ENCODE results near the gene ABHD13.

ABHD13 gene

DNA sequence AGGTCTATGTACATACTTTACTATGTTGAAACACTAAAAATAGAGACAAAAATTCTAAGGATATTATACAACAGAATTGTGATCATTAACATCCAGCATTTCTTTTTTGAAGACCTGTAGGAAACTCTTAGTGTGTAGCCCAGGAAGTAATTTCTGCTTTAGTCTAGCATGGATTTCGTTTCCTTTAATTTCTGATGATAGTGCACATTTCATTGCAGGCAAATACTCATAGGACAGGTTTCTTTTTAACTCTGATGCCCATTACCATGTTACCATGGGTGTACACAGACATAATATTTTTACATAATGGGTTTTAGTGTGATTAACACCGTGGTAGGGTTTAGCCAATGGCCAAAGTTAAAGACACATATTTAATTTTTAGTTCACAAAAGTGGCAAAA is 29.9 kb upstream of the ABHD13 start:
- no peak overlapping the region for H3K4me3 ChIP-seq (ENCODE audit: low read depth, low read length)
- TF ChIP-seq, protein P1, sequence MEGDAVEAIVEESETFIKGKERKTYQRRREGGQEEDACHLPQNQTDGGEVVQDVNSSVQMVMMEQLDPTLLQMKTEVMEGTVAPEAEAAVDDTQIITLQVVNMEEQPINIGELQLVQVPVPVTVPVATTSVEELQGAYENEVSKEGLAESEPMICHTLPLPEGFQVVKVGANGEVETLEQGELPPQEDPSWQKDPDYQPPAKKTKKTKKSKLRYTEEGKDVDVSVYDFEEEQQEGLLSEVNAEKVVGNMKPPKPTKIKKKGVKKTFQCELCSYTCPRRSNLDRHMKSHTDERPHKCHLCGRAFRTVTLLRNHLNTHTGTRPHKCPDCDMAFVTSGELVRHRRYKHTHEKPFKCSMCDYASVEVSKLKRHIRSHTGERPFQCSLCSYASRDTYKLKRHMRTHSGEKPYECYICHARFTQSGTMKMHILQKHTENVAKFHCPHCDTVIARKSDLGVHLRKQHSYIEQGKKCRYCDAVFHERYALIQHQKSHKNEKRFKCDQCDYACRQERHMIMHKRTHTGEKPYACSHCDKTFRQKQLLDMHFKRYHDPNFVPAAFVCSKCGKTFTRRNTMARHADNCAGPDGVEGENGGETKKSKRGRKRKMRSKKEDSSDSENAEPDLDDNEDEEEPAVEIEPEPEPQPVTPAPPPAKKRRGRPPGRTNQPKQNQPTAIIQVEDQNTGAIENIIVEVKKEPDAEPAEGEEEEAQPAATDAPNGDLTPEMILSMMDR (IDR thresholded peaks at IDR 0.05; ENCODE audit: borderline replicate concordance, insufficient read depth, low read depth, low read length) = no peak

DNA sequence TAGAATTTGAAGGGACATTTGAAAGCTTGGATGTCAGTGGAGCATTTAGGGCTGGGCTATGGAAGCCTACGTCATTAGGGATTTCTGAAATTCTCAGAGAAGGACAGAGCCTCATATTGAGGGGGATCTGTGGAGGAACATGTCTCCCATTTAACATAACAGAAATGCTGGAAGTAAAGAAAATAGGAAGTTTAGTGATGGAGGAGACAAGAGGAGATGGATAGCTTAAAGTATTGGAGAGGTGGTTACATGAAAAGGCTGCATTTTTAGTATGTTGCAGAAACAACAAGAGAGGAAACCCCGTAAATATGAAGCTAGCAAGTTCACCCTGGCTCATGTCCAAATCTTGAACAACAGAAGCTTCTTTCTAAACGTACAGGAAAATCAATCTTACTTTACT is 27.3 kb upstream of the ABHD13 start:
- TF ChIP-seq, protein P1 (IDR thresholded peaks at IDR 0.05; ENCODE audit: borderline replicate concordance, insufficient read depth, low read depth, low read length) = no peak
- H3K4me3 ChIP-seq (ENCODE audit: low read depth, low read length) = no peak overlapping the region

DNA sequence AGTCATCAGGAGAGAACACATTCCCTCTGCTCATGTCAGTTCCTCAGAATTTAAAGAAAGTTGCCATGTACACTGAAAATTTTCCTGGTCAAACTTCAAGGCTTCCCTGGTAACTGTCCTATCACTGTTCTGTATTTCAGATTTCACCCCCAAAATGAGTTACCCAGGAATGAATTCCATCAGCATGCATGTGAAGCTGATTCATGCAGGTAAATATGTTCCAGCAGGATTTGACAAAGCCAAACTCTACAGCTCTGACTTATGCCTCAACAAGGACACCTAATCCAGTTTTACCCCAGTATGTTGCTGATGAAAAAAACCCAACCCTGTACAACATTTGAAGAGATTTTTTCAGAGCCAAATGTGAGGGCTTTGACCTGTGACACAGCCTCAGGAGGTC is 24.4 kb upstream of the ABHD13 start:
- TF ChIP-seq, protein P1 (IDR thresholded peaks at IDR 0.05; ENCODE audit: borderline replicate concordance, insufficient read depth, low read depth, low read length) = no peak
- no peak overlapping the region for H3K4me3 ChIP-seq (ENCODE audit: low read depth, low read length)

DNA sequence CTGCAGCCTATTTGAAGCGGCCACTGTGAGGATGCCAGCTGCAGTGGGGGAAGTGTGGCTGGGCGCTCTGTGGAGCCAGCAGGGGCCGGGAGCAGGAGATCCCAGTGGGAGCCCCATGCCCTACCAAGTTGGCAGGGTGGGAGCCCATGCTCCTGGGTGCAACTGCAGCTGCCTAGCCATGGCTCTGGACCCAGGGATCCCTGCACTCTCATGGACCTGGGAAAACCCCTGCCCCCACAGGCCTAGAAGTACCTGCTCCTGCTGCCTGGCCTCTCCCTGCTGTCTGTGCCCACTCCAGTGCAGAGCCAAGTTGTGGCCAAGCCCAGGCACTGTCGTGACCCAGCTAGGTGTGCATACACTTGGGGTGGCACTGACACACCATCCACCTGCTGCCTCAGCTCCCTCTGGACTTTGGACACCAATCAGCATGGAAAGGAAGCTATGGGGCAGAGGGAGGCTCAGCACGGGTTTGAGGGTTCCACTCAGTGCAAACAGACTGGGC is 23.7 kb upstream of the ABHD13 start:
- TF ChIP-seq, protein P1 (IDR thresholded peaks at IDR 0.05; ENCODE audit: borderline replicate concordance, insufficient read depth, low read depth, low read length) = no peak
- no peak overlapping the region for H3K4me3 ChIP-seq (ENCODE audit: low read depth, low read length)

DNA sequence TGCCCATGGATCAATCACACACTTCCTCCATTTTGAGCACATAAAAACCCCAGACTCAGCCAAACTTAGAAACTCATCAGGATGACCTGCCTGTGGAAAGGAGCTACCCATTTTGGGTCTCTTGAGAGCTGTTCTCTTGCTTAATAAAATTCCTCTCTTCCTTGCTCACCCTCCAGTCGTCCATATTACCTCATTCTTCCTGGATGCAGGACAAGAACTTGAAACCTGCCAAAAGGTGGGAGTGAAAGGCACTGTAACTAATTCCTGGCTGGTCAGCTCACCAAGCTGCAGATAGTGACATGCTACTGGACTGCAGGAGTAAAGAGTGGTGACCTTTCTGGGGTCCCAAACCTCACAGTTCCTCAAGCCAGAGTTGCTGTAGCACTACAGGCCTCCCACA is 23.0 kb upstream of the ABHD13 start:
- TF ChIP-seq, protein P1 (IDR thresholded peaks at IDR 0.05; ENCODE audit: borderline replicate concordance, insufficient read depth, low read depth, low read length) = no peak
- no peak overlapping the region for H3K4me3 ChIP-seq (ENCODE audit: low read depth, low read length)

DNA sequence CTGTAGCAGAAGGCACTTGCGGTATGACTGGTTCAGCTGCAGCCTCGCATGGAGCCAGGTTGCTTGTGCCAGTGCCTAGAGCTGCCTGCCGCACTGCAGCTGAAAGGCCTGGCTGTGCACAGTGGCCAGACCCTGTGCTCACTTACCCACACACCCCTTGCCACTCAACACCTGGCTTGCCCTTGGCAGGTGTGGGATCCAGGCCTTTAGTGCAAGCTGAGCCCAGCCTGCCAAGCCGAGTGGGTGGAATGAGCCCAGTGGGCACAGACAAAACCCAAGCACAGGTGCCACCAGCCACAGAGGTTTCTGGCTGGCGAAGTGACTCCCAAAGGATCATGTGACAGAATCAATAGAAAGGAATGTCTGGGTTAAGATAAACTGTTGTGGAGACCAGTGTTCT is 22.3 kb upstream of the ABHD13 start:
- TF ChIP-seq, protein P1 (IDR thresholded peaks at IDR 0.05; ENCODE audit: borderline replicate concordance, insufficient read depth, low read depth, low read length) = no peak
- H3K4me3 ChIP-seq (ENCODE audit: low read depth, low read length) = no peak overlapping the region

DNA sequence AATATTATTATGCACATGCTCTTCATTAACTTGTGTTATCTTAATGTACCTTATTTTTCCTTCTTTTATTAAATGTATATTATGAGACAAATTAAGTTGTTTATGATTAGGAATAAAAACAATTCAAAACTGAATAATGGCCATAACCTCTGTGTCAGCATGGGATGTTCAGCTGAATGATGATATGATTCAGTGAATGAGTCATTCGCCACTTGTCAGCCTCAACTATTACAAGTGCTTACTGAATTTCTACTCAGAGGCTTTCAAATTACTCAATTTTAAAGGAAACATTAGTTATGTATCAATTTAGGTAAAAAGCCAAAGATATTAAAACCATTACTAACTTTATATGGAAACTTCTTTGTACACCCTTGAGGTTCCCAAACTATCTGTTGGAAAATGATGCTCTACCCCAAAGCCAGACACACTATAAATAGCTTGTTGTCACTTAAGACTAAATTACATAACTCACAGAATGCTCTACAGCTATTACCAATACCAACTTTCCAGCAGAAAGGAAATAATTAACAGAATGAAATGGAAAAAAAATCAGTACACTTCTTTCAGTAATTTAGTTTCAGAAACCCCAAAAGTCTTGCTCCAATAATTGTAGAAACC is 17.3 kb upstream of the ABHD13 start:
- TF ChIP-seq, protein P1 (IDR thresholded peaks at IDR 0.05; ENCODE audit: borderline replicate concordance, insufficient read depth, low read depth, low read length) = no peak
- no peak overlapping the region for H3K4me3 ChIP-seq (ENCODE audit: low read depth, low read length)
